WERI-Rb-1 (cell line): ENCODE results near the gene AACS.

ENCODE experiments used
- DNase-seq: peaks from one replicate; pipeline ENCODE4 v3.0.0-alpha.2; 2020
- H3K27ac ChIP-seq: fragments of 250-450 bp; sonication (Bioruptor Pico); 2 replicates; pipeline ENCODE4 v1.5.1; 2020; ENCODE audit warnings: mild to moderate bottlenecking, moderate library complexity
- H3K27me3 ChIP-seq: fragments of 250-450 bp; sonication (Bioruptor Pico); 2 replicates; pipeline ENCODE4 v1.5.1; 2021; ENCODE audit warnings: mild to moderate bottlenecking, low read depth, moderate library complexity; ENCODE audit not compliant: insufficient read depth, severe bottlenecking
- H3K36me3 ChIP-seq: fragments of 250-450 bp; sonication (Bioruptor Pico); 2 replicates; pipeline ENCODE4 v1.5.1; 2020; ENCODE audit warnings: mild to moderate bottlenecking, moderate library complexity
- H3K4me3 ChIP-seq: 2 replicates; pipeline ENCODE4 v1.5.1; 2011; ENCODE audit warnings: low read depth, mild to moderate bottlenecking, control low read depth, low read length
- H3K9me3 ChIP-seq: fragments of 250-450 bp; sonication (Bioruptor Pico); 2 replicates; pipeline ENCODE4 v1.5.1; 2021; ENCODE audit warnings: mild to moderate bottlenecking, moderate library complexity; ENCODE audit not compliant: severe bottlenecking
- TF ChIP-seq, protein P1 (sequence below): IDR thresholded peaks from 2 replicates; pipeline ENCODE4 v1.5.1; 2011; ENCODE audit warnings: low read depth, mild to moderate bottlenecking, control low read depth, inconsistent platforms, low read length

Gene AACS

DNA sequence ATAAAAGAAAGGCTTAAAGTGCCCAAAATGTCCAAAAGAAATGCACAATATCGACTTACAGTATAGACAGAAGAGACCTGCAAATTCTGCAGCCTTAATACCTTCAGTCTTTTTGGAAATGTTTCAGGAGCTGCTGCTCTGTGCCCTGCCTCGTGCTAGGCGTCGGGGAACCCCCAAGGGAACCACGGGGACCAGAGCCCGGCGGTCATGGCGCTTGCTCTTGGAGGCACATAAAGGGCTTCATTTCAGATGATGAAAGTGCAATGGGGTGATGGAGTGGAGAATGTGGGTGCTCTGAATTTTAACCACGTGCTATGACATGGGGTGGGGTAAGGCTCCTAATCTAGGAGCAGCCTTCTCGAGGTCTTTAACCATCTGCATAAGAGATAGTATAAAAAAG lies 14.8 kb upstream of the AACS start:
- no peak overlapping the region for H3K27ac ChIP-seq
- no peaks in the 10 kb centered on the region for H3K36me3 ChIP-seq
- TF ChIP-seq, protein P1, sequence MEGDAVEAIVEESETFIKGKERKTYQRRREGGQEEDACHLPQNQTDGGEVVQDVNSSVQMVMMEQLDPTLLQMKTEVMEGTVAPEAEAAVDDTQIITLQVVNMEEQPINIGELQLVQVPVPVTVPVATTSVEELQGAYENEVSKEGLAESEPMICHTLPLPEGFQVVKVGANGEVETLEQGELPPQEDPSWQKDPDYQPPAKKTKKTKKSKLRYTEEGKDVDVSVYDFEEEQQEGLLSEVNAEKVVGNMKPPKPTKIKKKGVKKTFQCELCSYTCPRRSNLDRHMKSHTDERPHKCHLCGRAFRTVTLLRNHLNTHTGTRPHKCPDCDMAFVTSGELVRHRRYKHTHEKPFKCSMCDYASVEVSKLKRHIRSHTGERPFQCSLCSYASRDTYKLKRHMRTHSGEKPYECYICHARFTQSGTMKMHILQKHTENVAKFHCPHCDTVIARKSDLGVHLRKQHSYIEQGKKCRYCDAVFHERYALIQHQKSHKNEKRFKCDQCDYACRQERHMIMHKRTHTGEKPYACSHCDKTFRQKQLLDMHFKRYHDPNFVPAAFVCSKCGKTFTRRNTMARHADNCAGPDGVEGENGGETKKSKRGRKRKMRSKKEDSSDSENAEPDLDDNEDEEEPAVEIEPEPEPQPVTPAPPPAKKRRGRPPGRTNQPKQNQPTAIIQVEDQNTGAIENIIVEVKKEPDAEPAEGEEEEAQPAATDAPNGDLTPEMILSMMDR, result no peak
- DNase-seq, result no peak
- no peaks in the 10 kb centered on the region for H3K9me3 ChIP-seq
- no peak overlapping the region for H3K4me3 ChIP-seq
- no peaks in the 10 kb centered on the region for H3K27me3 ChIP-seq

DNA sequence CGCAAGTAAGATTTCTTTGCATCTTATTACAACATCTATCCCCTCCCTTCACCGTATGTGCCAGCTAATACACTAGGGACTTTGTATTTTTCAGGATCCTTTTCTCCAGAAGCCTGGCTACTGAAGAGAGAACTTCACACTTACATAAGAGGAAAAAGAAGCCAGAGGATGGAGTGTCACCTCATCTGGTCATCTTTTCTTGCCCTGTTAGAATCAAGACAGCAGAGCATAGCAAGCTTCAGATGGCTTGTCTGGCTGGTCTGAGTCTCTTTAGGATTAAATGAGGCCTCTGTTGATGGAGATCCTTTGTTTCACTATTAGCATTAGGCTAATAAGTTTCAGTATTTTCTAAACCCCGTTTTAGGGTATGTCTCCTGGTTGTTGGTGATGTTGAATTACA lies 14.4 kb upstream of the AACS start:
- no peak overlapping the region for H3K27ac ChIP-seq
- no peak overlapping the region for H3K4me3 ChIP-seq
- no peaks in the 10 kb centered on the region for H3K9me3 ChIP-seq
- DNase-seq, result no peak
- TF ChIP-seq, protein P1, result no peak
- no peaks in the 10 kb centered on the region for H3K36me3 ChIP-seq
- H3K27me3 ChIP-seq, result no peaks in the 10 kb centered on the region

DNA sequence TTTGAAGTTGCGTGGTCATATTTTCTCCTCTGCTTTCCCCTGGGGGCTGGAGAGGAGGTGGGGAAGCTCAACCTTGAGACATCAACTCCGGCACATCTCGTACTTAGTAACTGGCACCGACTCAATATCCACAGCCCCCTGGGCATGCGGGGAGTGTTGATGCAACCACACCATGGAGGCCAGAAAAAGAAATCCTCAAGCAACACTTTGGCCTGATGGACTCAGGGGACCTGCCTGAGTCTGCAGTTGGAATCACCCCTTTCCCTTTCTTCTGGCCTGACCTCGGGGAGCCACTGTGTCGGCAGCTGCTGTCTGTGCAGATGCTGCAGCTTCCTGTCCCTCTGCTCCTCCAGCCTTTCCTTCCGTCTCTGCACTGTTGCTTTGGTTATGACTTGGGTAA lies 11.4 kb upstream of the AACS start:
- DNase-seq, result no peak
- no peaks in the 10 kb centered on the region for H3K27me3 ChIP-seq
- TF ChIP-seq, protein P1, result no peak
- no peak overlapping the region for H3K27ac ChIP-seq
- H3K9me3 ChIP-seq, result no peaks in the 10 kb centered on the region
- no peaks in the 10 kb centered on the region for H3K36me3 ChIP-seq
- no peak overlapping the region for H3K4me3 ChIP-seq

DNA sequence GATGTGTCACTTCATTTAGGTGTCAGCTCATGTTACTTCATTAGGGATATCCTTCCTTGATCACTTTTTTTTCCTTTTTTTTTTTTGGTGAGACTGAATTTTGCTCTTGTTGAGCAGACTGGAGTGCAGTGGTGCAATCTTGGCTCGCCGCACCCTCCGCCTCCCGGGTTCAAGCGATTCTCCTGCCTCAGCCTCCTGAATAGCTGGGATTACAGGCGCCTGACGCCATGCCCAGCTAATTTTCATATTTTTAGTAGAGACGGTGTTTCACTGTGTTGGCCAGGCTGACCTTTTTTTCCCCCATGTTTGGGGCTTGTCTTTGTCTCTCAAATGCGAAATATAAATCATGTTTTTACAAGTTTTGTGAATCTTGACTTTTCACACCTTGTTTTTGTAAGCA lies 9.6 kb upstream of the AACS start:
- H3K27ac ChIP-seq, result no peak overlapping the region
- H3K4me3 ChIP-seq, result no peak overlapping the region
- no peaks in the 10 kb centered on the region for H3K36me3 ChIP-seq
- TF ChIP-seq, protein P1, result no peak
- H3K27me3 ChIP-seq, result no peaks in the 10 kb centered on the region
- H3K9me3 ChIP-seq, result no peaks in the 10 kb centered on the region
- DNase-seq, result no peak

DNA sequence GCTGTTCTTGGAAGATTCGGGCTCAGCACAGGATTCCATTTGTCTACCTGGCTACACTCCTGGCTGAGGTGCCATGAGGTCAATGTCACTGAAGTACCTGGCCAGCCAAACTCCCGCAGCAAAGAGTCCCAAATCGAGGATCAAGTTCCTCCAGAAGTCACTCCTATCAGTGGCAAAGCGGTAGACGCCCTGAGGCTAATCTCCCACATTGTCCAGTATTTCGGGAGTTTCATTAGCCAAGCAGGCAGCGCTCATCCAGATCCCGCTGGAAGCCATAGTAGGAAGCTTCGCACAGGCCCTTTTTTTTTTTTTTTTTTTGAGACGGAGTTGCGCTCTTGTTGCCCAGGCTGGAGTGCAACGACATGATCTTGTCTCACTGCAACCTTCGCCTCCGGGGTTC lies 8.9 kb upstream of the AACS start:
- no peaks in the 10 kb centered on the region for H3K27me3 ChIP-seq
- H3K4me3 ChIP-seq, result no peak overlapping the region
- no peak overlapping the region for H3K27ac ChIP-seq
- H3K36me3 ChIP-seq, result no peaks in the 10 kb centered on the region
- DNase-seq, result no peak
- TF ChIP-seq, protein P1, result no peak
- H3K9me3 ChIP-seq, result no peaks in the 10 kb centered on the region

DNA sequence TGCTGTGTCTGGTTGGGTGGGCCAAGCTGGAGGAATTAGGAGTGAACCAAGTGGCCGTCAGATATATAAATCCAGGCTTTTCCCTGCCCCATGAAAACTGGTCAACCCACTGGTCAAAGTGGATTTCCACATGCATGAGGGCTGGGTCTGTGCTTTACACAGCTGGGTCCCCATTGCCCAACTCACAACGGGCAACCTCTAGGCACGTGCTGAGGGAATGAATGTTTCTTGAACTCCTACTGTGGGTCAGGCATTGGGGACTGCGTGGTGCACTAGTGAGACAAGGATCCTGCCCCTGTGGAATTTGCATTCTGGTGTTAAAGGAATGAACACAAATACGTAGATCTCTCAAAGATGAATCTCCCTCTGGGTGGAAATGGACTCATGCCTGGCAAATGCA lies 7.5 kb upstream of the AACS start:
- no peak overlapping the region for H3K27ac ChIP-seq
- TF ChIP-seq, protein P1, result no peak
- no peaks in the 10 kb centered on the region for H3K27me3 ChIP-seq
- DNase-seq, result no peak
- no peak overlapping the region for H3K4me3 ChIP-seq
- no peaks in the 10 kb centered on the region for H3K36me3 ChIP-seq
- no peaks in the 10 kb centered on the region for H3K9me3 ChIP-seq
